ENCODE measurements around the gene RTN4IP1.
"Not testable (repeated sequence)": the region's sequence is repeated elsewhere in the genome, so short reads cannot be mapped to it uniquely, and the experiment has no call there.

The RTN4IP1 gene

GRCh38 chr6:106568530-106568929 lies 60.8 kb downstream of the RTN4IP1 start:
- no peak overlapping the region for H3K4me3 ChIP-seq (replicated peaks; ENCODE audit: low read depth, low read length)
- no peaks in the 10 kb centered on the region for H3K27me3 ChIP-seq (replicated peaks; ENCODE audit: control insufficient read depth, insufficient read depth, low read length)
- no peak for DNase-seq (ENCODE audit: extremely low read depth, insufficient read length)
- peaks cover 21% of the 10 kb centered on the region for H3K36me3 ChIP-seq (ENCODE audit: control insufficient read depth, insufficient read depth, low read length)
- TF ChIP-seq CTCF (IDR thresholded peaks at IDR 0.05; ENCODE audit: insufficient read depth, low read length, poor library complexity, severe bottlenecking), result no peak

GRCh38 chr6:106564476-106564875 lies 64.8 kb downstream of the RTN4IP1 start:
- Histone ChIP-seq H3K27me3 (replicated peaks; ENCODE audit: control insufficient read depth, insufficient read depth, low read length) (no peaks in the 10 kb centered on the region), H3K36me3 (ENCODE audit: control insufficient read depth, insufficient read depth, low read length) (peaks cover 30% of the 10 kb centered on the region), H3K4me3 (replicated peaks; ENCODE audit: low read depth, low read length) (no peak overlapping the region)
- no peak for TF ChIP-seq CTCF (IDR thresholded peaks at IDR 0.05; ENCODE audit: insufficient read depth, low read length, poor library complexity, severe bottlenecking)
- DNase-seq (ENCODE audit: extremely low read depth, insufficient read length), result no peak

GRCh38 chr6:106563614-106564013 lies 65.7 kb downstream of the RTN4IP1 start:
- no peak for TF ChIP-seq CTCF (IDR thresholded peaks at IDR 0.05; ENCODE audit: insufficient read depth, low read length, poor library complexity, severe bottlenecking)
- Histone ChIP-seq H3K4me3 (replicated peaks; ENCODE audit: low read depth, low read length) (no peak overlapping the region), H3K36me3 (ENCODE audit: control insufficient read depth, insufficient read depth, low read length) (peaks cover 30% of the 10 kb centered on the region), H3K27me3 (replicated peaks; ENCODE audit: control insufficient read depth, insufficient read depth, low read length) (no peaks in the 10 kb centered on the region)
- no peak for DNase-seq (ENCODE audit: extremely low read depth, insufficient read length)

GRCh38 chr6:106561686-106562405 lies 67.5 kb downstream of the RTN4IP1 start:
- Histone ChIP-seq H3K27me3 (replicated peaks; ENCODE audit: control insufficient read depth, insufficient read depth, low read length) (no peaks in the 10 kb centered on the region), H3K4me3 (replicated peaks; ENCODE audit: low read depth, low read length) (no peak overlapping the region), H3K36me3 (ENCODE audit: control insufficient read depth, insufficient read depth, low read length) (peaks cover 25% of the 10 kb centered on the region)
- no peak for TF ChIP-seq CTCF (IDR thresholded peaks at IDR 0.05; ENCODE audit: insufficient read depth, low read length, poor library complexity, severe bottlenecking)
- DNase-seq (ENCODE audit: extremely low read depth, insufficient read length), result no peak

- Histone ChIP-seq H3K4me3 (replicated peaks; ENCODE audit: low read depth, low read length) (no peak overlapping the region), H3K36me3 (ENCODE audit: control insufficient read depth, insufficient read depth, low read length) (peaks cover 25% of the 10 kb centered on the region), H3K27me3 (replicated peaks; ENCODE audit: control insufficient read depth, insufficient read depth, low read length) (no peaks in the 10 kb centered on the region)
- TF ChIP-seq CTCF (IDR thresholded peaks at IDR 0.05; ENCODE audit: insufficient read depth, low read length, poor library complexity, severe bottlenecking), result no peak
- DNase-seq (ENCODE audit: extremely low read depth, insufficient read length), result no peak
Measured at GRCh38 chr6:106560996-106561685, 68.2 kb downstream of the RTN4IP1 start.

GRCh38 chr6:106559659-106560058 lies 69.6 kb downstream of the RTN4IP1 start:
- H3K36me3 ChIP-seq (ENCODE audit: control insufficient read depth, insufficient read depth, low read length), result peaks cover 18% of the 10 kb centered on the region
- not testable (repeated sequence) for DNase-seq (ENCODE audit: extremely low read depth, insufficient read length); H3K27me3 ChIP-seq (replicated peaks; ENCODE audit: control insufficient read depth, insufficient read depth, low read length); H3K4me3 ChIP-seq (replicated peaks; ENCODE audit: low read depth, low read length)

All from GM06990 (cell line).